Small intestine (tissue), 7 donors: ENCODE measurements around the gene DOCK2. TPM values are rescaled to one million over a fixed set of nuclear protein-coding genes. Genes with fewer than 3 reads are reported as not detected.

Experiments used
- DNase-seq, 2 donors: peaks; one replicate each; pipeline versions ENCODE4 v3.0.0 to v3.0.0-alpha.2; 2013
- FAIRE-seq: peaks from 2 replicates; lab custom pipeline; 2012; peaks lifted over from hg19 to GRCh38; lab: Jason Lieb, UNC
- H3K27ac ChIP-seq, 3 donors: one replicate each; pipeline ENCODE4 v1.5.1; 2013; ENCODE audit warnings: low read length in 2 of 3, mild to moderate bottlenecking in 2 of 3, control low read depth in 1 of 3, inconsistent platforms in 1 of 3, low read depth in 1 of 3, moderate library complexity in 1 of 3
- H3K27me3 ChIP-seq, 3 donors: one replicate each; pipeline ENCODE4 v1.6.1; 2013; ENCODE audit warnings: low read length in 3 of 3, inconsistent platforms in 1 of 3; ENCODE audit not compliant: control insufficient read depth in 3 of 3, insufficient read depth in 3 of 3
- H3K36me3 ChIP-seq, 3 donors: one replicate each; pipeline ENCODE4 v1.6.1; 2013; ENCODE audit warnings: low read length in 3 of 3, inconsistent platforms in 1 of 3, low read depth in 1 of 3, mild to moderate bottlenecking in 1 of 3, moderate library complexity in 1 of 3; ENCODE audit not compliant: control insufficient read depth in 3 of 3, insufficient read depth in 2 of 3
- H3K4me1 ChIP-seq, 3 donors: one replicate each; pipeline ENCODE4 v1.6.1; 2013; ENCODE audit warnings: low read length in 2 of 3, inconsistent platforms in 1 of 3, low read depth in 1 of 3, mild to moderate bottlenecking in 1 of 3, moderate library complexity in 1 of 3; ENCODE audit not compliant: control insufficient read depth in 3 of 3, insufficient read depth in 2 of 3
- H3K4me3 ChIP-seq, 3 donors: one replicate each; pipeline ENCODE4 v1.5.1; 2013; ENCODE audit warnings: low read length in 3 of 3, control low read depth in 1 of 3, inconsistent platforms in 1 of 3, low read depth in 1 of 3, mild to moderate bottlenecking in 1 of 3, moderate library complexity in 1 of 3
- H3K9me3 ChIP-seq, 2 donors: one replicate each; pipeline ENCODE4 v1.6.1; 2013; ENCODE audit warnings: low read depth in 1 of 2, low read length in 1 of 2; ENCODE audit not compliant: control insufficient read depth in 2 of 2, insufficient read depth in 1 of 2
- WGBS, 3 donors: extraction: QIAGEN DNeasy Blood & Tissue Kit; methylation state at CpG; one replicate each; pipeline ENCODE4 v1.1.7; 2013; 5-methylcytosine and 5-hydroxymethylcytosine counted together
- polyA plus RNA-seq, 4 donors: library from polyadenylated mRNA; stranded (reverse) in 3 of 4; unstranded in 1 of 4; fragments of 200-250 nt in 3 of 4; fragments of 120-200 nt in 1 of 4; gene quantifications; one replicate each; pipeline versions ENCODE4 v1.2.1 to v1.2.3, GENCODE V29; 2013
- donor health status: healthy with polysubstance abuse.
- donor health status: control.
- donor health status: control.
- donor health status: Bipolar disorder and iron deficiency.
- donor health status: healthy.

Gene DOCK2
- polyA plus RNA-seq, 4 donors: 1.3 to 5.9 (median 3.0) TPM

DNA sequence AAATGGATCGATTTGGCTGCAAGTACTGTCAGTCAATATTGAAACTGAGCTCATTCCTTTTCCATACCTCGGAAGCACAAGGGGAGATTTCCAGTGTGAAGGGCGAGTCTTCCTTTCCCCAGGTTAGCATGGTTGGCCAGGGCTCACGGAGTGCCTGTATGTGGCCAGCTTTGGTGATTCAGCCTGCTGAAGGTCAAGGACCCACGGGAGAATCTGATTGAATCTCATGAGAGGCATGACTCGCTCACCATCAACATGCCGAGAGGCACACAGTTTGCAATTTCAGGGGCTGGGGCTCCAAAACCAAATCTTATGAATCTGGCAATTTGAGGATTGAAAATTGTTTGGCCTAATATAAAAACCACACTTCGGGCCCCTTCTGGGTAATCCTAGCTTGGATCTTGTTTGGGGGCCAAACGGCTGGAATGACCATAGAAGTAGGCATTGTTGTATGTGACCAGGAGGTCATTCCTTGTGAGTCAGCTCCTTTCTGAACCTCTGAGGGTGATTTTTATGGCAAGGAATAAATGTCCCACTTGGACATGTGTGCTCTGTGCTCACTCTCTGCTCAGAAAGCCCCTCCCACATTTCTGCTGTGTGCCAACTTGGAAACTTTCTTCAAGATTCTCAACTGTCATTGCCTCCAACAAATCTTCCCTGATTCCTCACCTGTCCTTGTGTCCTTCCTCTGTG is 69.8 kb downstream of the DOCK2 start:
- DNase-seq (no peak), FAIRE-seq (no peak)

DNA sequence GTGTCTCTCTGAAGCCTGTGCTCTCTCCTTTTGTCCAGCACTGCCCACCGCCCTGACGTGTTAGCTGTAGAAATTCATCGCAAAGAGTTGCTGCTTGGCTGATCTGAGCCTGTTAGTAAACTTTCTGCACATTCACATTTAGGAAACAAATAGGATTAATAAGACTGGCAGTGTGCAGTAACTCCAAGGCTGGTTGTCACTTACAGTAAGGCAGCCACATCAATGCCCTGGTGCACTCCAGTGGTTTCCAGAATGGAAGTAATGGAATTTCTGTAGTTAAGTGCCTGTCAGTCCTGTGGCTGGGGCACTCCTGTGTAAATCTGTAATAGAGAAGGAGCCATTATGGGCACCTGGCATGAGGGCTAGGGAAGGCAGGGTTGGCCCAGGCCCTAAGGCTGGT is 70.6 kb downstream of the DOCK2 start:
- no peaks in the 10 kb centered on the region for H3K36me3 ChIP-seq
- no peaks in the 10 kb centered on the region for H3K9me3 ChIP-seq
- H3K4me3 ChIP-seq: no peak overlapping the region
- DNase-seq (no peak), FAIRE-seq (no peak)
- no peak overlapping the region for H3K27ac ChIP-seq
- WGBS, 3 donors: 91 to 97% (median 92%) methylated on average over 3 of the region's 3 CpGs
- H3K4me1 ChIP-seq: no peaks in the 10 kb centered on the region
- peaks cover 0 to 2% (median 0%) of the 10 kb centered on the region in 3 donors for H3K27me3 ChIP-seq

More for the DNA sequence above, 69.8 kb downstream of the DOCK2 start:
- H3K27me3 ChIP-seq: peaks cover 0 to 2% (median 0%) of the 10 kb centered on the region in 3 donors
- H3K9me3 ChIP-seq: no peaks in the 10 kb centered on the region
- H3K36me3 ChIP-seq: no peaks in the 10 kb centered on the region
- no peaks in the 10 kb centered on the region for H3K4me1 ChIP-seq
- no peak overlapping the region for H3K4me3 ChIP-seq
- WGBS, 3 donors: 57 to 78% (median 63%) methylated on average over 9 of the region's 9 CpGs
- H3K27ac ChIP-seq: no peak overlapping the region

- peaks cover 0 to 2% (median 0%) of the 10 kb centered on the region in 3 donors for H3K27me3 ChIP-seq
- H3K4me3 ChIP-seq: no peak overlapping the region
- no peaks in the 10 kb centered on the region for H3K9me3 ChIP-seq
- 33 to 74% (median 62%) methylated on average over 4 of the region's 4 CpGs for WGBS, 3 donors
- FAIRE-seq (no peak), DNase-seq (no peak)
- H3K4me1 ChIP-seq: no peaks in the 10 kb centered on the region
- no peaks in the 10 kb centered on the region for H3K36me3 ChIP-seq
- H3K27ac ChIP-seq: no peak overlapping the region
Measured at GRCh38 chr5:169710675-169711074, 73.6 kb downstream of the DOCK2 start.

DNA sequence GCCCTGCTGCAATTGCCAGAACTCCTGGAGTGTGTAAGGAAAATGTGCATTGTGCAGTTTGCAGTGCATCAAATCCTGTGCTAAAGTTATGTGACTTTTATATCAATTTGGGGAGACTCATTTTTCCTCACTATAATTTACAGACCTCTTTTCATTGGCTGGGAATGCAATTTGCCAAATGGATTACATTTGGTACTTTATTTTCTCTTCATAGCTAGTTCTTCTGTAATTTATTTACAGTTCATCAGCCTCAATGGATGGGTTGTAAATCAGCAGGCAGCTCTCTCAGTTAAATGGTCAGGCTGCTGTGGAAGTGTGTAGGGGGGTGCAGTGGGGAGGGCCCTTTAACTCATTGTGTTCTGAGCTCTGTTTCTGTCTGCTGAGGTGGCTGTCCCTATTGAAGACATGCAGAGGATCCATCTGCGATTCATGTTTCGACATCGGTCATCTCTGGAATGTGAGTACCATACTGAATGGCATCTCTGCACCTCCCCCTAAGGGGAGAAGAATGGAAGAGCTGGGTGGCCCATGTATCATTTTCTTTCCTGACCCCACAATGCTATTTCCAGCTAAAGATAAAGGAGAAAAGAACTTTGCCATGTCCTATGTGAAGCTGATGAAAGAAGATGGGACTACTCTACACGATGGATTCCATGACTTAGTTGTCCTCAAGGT is 74.6 kb downstream of the DOCK2 start:
- no peaks in the 10 kb centered on the region for H3K36me3 ChIP-seq
- 82 to 98% (median 98%) methylated on average over 4 of the region's 4 CpGs for WGBS, 3 donors
- FAIRE-seq (no peak), DNase-seq (no peak)
- H3K4me3 ChIP-seq: no peak overlapping the region
- H3K4me1 ChIP-seq: no peaks in the 10 kb centered on the region
- peaks cover 0 to 2% (median 0%) of the 10 kb centered on the region in 3 donors for H3K27me3 ChIP-seq
- no peak overlapping the region for H3K27ac ChIP-seq
- no peaks in the 10 kb centered on the region for H3K9me3 ChIP-seq

- Histone ChIP-seq H3K27ac (no peak overlapping the region), H3K9me3 (no peaks in the 10 kb centered on the region), H3K27me3 (peaks cover 0 to 2% (median 0%) of the 10 kb centered on the region in 3 donors), H3K4me1 (no peaks in the 10 kb centered on the region), H3K36me3 (no peaks in the 10 kb centered on the region), H3K4me3 (no peak overlapping the region)
- no peak for DNase-seq
- no peak for FAIRE-seq
Measured at GRCh38 chr5:169712428-169712827, 75.4 kb downstream of the DOCK2 start.

DNA sequence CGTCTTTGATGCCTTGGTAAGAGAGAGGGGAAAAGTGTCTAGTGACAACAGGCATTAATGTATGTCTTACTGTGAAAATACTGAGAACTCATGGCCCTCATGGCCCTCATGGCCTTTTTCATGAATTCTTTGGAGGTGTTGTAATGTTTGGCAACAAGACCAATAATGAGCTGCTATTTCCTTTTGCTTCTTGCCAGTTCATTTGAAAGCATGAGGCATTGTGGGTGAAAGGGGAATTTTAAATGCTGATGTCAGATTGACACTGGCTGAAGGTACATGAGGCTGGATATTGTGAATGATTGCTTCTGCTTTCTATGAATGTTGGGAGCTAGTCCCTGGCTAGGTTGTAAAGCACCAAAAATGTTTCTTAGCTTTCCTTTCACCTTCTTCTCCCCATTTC is 79.2 kb downstream of the DOCK2 start:
- no peak for DNase-seq

DNA sequence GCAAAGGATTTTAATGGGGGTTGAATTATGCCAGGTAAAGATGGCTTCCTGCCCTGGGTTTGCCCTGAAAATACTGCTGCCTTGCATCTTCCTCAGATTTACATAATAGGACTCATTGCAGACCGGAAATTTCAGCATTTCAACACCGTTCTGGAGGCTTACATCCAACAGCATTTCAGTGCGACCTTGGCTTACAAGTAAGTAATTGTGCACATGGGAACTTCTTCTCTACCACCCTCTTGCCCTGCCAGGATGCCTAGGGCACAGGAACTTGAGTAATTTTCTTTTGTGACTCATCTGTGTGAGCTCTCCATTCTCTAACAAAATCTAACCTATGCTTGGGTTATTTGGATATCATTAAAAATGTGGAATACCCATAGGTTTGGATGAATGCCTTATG is 80.2 kb downstream of the DOCK2 start:
- DNase-seq (no peak), FAIRE-seq (no peak)
- no peaks in the 10 kb centered on the region for H3K4me1 ChIP-seq
- H3K36me3 ChIP-seq: no peaks in the 10 kb centered on the region
- H3K27ac ChIP-seq: no peak overlapping the region
- WGBS, 3 donors: 74 to 90% (median 82%) methylated on average over 3 of the region's 3 CpGs
- H3K27me3 ChIP-seq: no peaks in the 10 kb centered on the region
- no peak overlapping the region for H3K4me3 ChIP-seq
- H3K9me3 ChIP-seq: no peaks in the 10 kb centered on the region

More for the DNA sequence above, 79.2 kb downstream of the DOCK2 start:
- no peak overlapping the region for H3K27ac ChIP-seq
- H3K36me3 ChIP-seq: no peaks in the 10 kb centered on the region
- WGBS, 3 donors: 52 to 78% (median 74%) methylated on average over 1 of the region's 1 CpG
- H3K4me3 ChIP-seq: no peak overlapping the region
- no peaks in the 10 kb centered on the region for H3K4me1 ChIP-seq
- FAIRE-seq: no peak
- no peaks in the 10 kb centered on the region for H3K27me3 ChIP-seq
- no peaks in the 10 kb centered on the region for H3K9me3 ChIP-seq

DNA sequence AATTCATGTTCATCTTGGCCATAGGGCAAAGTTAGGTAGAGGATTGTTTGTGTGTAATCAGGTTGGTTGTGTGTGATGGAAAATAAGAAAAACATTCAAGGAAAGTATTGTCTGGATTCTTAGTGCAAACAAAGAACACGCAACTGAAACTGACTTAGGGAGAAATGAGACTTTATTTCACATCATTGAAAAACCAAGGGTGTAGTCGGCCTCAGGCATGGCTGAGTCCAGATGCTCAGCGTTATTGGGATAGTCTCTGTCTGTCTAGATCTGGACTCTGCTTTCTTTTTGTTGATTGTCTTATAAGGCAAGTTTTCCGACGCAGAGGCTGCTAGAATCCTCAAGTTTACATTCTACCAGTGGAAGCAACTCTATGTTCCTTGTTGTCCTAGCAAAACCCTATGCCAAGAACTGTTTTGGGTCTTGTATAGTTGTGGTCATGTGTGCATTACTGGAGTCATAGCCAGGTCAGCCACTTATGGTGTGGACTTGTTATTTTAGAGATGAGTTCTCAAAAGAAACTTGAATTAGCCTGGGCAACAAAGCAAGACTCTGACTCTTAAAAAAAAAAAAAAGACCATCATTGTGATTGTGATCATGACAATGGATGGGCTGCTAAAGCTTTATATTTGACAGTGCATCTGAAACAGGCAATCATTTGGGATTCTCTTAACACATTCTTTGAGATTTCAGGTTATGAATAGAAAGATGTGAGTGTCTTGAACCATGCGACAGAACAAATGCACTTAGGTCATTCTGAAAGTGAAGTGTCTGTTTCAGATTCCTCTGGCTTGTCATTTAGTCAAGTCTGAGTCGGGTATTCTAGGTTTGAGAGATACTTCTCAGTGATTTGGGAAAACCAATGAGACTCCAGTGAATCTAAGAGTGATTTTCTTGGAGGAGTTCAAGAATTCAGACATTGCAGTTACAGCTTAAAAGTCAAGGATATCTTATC is 82.6 kb downstream of the DOCK2 start:
- DNase-seq: no peak
- Histone ChIP-seq H3K27ac (no peak overlapping the region), H3K4me1 (no peaks in the 10 kb centered on the region), H3K9me3 (no peaks in the 10 kb centered on the region), H3K36me3 (no peaks in the 10 kb centered on the region), H3K4me3 (no peak overlapping the region), H3K27me3 (no peaks in the 10 kb centered on the region)
- no peak for FAIRE-seq
- 69 to 75% (median 72%) methylated on average over 7 of the region's 7 CpGs for WGBS, 3 donors
